ENCODE results near the gene GRIK5. TPM values are rescaled to one million over a fixed set of nuclear protein-coding genes. Genes with fewer than 3 reads are reported as not detected.

Gene GRIK5
- total and polyA plus RNA-seq, 2 of the 8 experiments (the other 6 are each of a cell fraction or from before 2014, with no cell fraction given), result 17.8 to 42.9 TPM

DNA sequence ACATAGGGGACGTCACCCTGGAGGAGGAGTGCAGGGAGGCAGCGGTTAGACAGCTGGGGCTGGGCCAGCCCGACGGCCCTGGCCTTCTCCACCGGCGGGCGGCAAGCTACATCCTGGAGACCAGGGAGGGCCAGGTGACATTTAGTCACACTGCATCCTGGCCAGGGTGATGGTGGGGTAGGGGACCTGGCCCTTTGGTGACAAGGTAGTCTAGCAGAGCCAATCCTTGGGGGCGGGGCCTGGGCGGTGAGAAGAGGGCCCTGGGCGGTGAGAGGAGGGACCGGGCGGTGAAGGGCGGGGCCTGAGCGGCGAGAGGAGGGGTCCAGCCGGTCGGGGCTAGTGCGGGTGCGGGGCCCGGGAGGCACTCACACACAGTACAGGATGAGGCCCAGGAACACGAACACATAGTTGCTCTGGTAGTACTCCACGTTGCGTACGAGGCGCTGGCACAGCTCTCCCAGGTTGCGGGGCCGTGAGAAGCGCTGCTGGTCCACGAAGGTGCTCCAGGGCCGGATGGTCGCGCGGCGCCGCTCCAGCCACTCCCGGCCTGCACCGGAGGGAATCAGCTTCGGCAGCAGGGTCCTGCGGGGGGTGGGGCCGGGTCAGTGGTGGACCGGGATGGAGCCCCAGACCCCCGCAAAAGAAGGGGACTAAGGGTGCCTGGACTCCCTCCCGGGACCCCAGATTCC, 111.5 kb downstream of the GRIK5 start:
- FAIRE-seq, result no peak
- H3K18ac ChIP-seq (ENCODE audit: extremely low read depth, low read length), result peak overlapping the region; percentile 52
- no peak overlapping the region for H2BK120ac ChIP-seq (replicated peaks; ENCODE audit: low read depth, low read length)
- ChIA-PET CTCF (ENCODE audit: partially characterized antibody) (interaction anchor here (0.6 to 4.0 kb wide), 17 partner anchors 13 to 384 kb away, joined by 3 to 33 read pairs (median 5); partner anchors contain the start of gene RPS19), POLR2A (ENCODE audit: partially characterized antibody) (interaction anchor here (1.0 to 4.0 kb wide), 11 partner anchors 15 to 284 kb away, joined by 3 to 54 read pairs (median 4); partner anchors contain the start of genes RPS19 and ZNF574)
- H3K9ac ChIP-seq (replicated peaks in 1 of 4; ENCODE audit: extremely low read depth in 1 of 4, low read depth in 3 of 4, low read length in 3 of 4), result peak overlapping the region; percentile 56 to 95 (median 73)
- H4K8ac ChIP-seq (ENCODE audit: extremely low read depth, insufficient read depth, low read length), result peak overlapping the region; percentile 96
- H3K27me3 ChIP-seq (replicated peaks in 1 of 4; ENCODE audit: control insufficient read depth in 3 of 4, extremely low read depth in 1 of 4, insufficient read depth in 3 of 4, low read length in 3 of 4), result no peaks in the 10 kb centered on the region
- H2BK5ac ChIP-seq (ENCODE audit: low read depth, low read length), result peak overlapping the region; percentile 18; the same call in 1 of the 2 replicates
- no peak overlapping the region; the same call in 1 of the 2 replicates for H2BK12ac ChIP-seq (ENCODE audit: low read depth, low read length)
- H4K5ac ChIP-seq (ENCODE audit: insufficient read length, low read depth, low read length), result peak overlapping the region; percentile 8
- H3K9me3 ChIP-seq (ENCODE audit: insufficient read depth in 2 of 2, low read depth in 1 of 2, low read length in 1 of 2), result no peaks in the 10 kb centered on the region
- peaks cover 3 to 10% (median 6%) of the 10 kb centered on the region in 4 experiments for H3K4me1 ChIP-seq (replicated peaks in 1 of 4; ENCODE audit: control insufficient read depth in 3 of 4, insufficient read depth in 4 of 4, low read length in 3 of 4)
- H3K4me3 ChIP-seq (ENCODE audit: extremely low read depth in 1 of 4, insufficient read depth in 2 of 4, low read depth in 3 of 4, low read length in 4 of 4), result peak overlapping the region; percentile 81 to 92 (median 86)
- no peak overlapping the region for H2AK5ac ChIP-seq (ENCODE audit: low read depth, low read length)
- no peak overlapping the region for H3K4ac ChIP-seq (replicated peaks; ENCODE audit: insufficient read length, low read depth, low read length)
- no peak overlapping the region for H3K23ac ChIP-seq (ENCODE audit: insufficient read length)
- H3K4me2 ChIP-seq (ENCODE audit: insufficient read depth in 1 of 2, low read depth in 2 of 2, low read length in 2 of 2), result peak overlapping the region; percentile 69 to 93
- peak overlapping the region; percentile 21 for H3K56ac ChIP-seq (replicated peaks; ENCODE audit: insufficient read length, low read depth, low read length)
- peak overlapping the region; percentile 78; the same call in 1 of the 2 replicates for H2AFZ ChIP-seq (ENCODE audit: low read length)
- WGBS, 2 experiments (ENCODE audit: extremely low coverage in 1 of 2, insufficient coverage in 1 of 2, insufficient read length in 1 of 2, insufficient replicate concordance in 2 of 2, low coverage in 1 of 2, low lambda C conversion rate in 2 of 2, missing lambda C conversion rate in 1 of 2), result 4% methylated on average over 33 of the region's 43 CpGs; no CpG with 5 or more reads in 1 of the 2 experiments
- peak; percentile 17 to 97 for DNase-seq (ENCODE audit: low read depth in 1 of 2, low spot score in 2 of 2)
- H2BK20ac ChIP-seq (ENCODE audit: low read length), result no peak overlapping the region
- H3K36me3 ChIP-seq (ENCODE audit: control insufficient read depth in 2 of 4, insufficient read depth in 4 of 4, low read length in 3 of 4), result peaks cover 0 to 5% (median 0%) of the 10 kb centered on the region in 4 experiments; a peak in 2 of 8 replicates
- no peak overlapping the region for H3K14ac ChIP-seq (ENCODE audit: insufficient read length)
- no peaks in the 10 kb centered on the region for H3K79me2 ChIP-seq (ENCODE audit: control insufficient read depth in 1 of 2, insufficient read depth in 2 of 2, low read length in 2 of 2)
- no peak overlapping the region for H2BK15ac ChIP-seq (ENCODE audit: low read length)
- peaks cover 2% of the 10 kb centered on the region; the same call in 1 of the 2 replicates for H3K23me2 ChIP-seq (ENCODE audit: low read depth, low read length)
- peak overlapping the region; percentile 11 for H4K91ac ChIP-seq (replicated peaks; ENCODE audit: insufficient read length, low read length)
- H4K20me1 ChIP-seq (replicated peaks in 1 of 2; ENCODE audit: control insufficient read depth in 1 of 2, insufficient read depth in 2 of 2, low read length in 2 of 2), result no peaks in the 10 kb centered on the region
- H3K27ac ChIP-seq (ENCODE audit: low read depth, low read length), result peak overlapping the region; percentile 77; the same call in 1 of the 2 replicates
- no peaks in the 10 kb centered on the region for H3K79me1 ChIP-seq (ENCODE audit: low read depth, low read length)
- TF ChIP-seq SP1 (IDR thresholded peaks at IDR 0.05; ENCODE audit: low read depth, low read length) (0 out of 2 replicates have a peak, but pooled peaks have one; percentile 26), MAX (IDR thresholded peaks at IDR 0.05) (peak; percentile 15; the same call in 1 of the 2 replicates), KDM5A (IDR thresholded peaks at IDR 0.05; ENCODE audit: low read length) (0 out of 2 replicates have a peak, but pooled peaks have one; percentile 24), PHF8 (conservative IDR thresholded peaks at IDR 0.05; ENCODE audit: low read depth, low read length) (peak; percentile 57; the same call in 1 of the 2 replicates), JUND (IDR thresholded peaks at IDR 0.05; ENCODE audit: low read length) (no peak), ZNF274 (IDR thresholded peaks at IDR 0.05; ENCODE audit: borderline replicate concordance, extremely low read depth, low read length) (no peak), RXRA (IDR thresholded peaks at IDR 0.05; ENCODE audit: insufficient read depth, low read depth, low read length) (no peak), SIX5 (IDR thresholded peaks at IDR 0.05; ENCODE audit: low read depth, low read length) (no peak), ASH2L (IDR thresholded peaks at IDR 0.05; ENCODE audit: low read length) (peak; percentile 69), MAFK (IDR thresholded peaks at IDR 0.05; ENCODE audit: low read depth, low read length) (no peak)
- TF ChIP-seq, protein P1, sequence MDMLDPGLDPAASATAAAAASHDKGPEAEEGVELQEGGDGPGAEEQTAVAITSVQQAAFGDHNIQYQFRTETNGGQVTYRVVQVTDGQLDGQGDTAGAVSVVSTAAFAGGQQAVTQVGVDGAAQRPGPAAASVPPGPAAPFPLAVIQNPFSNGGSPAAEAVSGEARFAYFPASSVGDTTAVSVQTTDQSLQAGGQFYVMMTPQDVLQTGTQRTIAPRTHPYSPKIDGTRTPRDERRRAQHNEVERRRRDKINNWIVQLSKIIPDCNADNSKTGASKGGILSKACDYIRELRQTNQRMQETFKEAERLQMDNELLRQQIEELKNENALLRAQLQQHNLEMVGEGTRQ (IDR thresholded peaks at IDR 0.05; ENCODE audit: low read length), result no peak
